DOHH2 (cell line): ENCODE data around the gene CDV3.

Experiments
- CTCF ChIP-seq: fragments of 200-600 bp; sonication (generic); IDR thresholded peaks from one replicate; pipeline ENCODE4 v1.5.1; 2014; ENCODE audit warnings: antibody characterized with exemption, mild to moderate bottlenecking, low read depth, low read length; ENCODE audit not compliant: poor library complexity, severe bottlenecking
- EZH2phosphoT487 ChIP-seq: fragments of 200-600 bp; sonication (generic); IDR thresholded peaks from 2 replicates; pipeline ENCODE4 v1.6.1; 2017; ENCODE audit warnings: borderline replicate concordance, mild to moderate bottlenecking, antibody characterized with exemption, low read length, moderate library complexity, mixed read lengths

DNA sequence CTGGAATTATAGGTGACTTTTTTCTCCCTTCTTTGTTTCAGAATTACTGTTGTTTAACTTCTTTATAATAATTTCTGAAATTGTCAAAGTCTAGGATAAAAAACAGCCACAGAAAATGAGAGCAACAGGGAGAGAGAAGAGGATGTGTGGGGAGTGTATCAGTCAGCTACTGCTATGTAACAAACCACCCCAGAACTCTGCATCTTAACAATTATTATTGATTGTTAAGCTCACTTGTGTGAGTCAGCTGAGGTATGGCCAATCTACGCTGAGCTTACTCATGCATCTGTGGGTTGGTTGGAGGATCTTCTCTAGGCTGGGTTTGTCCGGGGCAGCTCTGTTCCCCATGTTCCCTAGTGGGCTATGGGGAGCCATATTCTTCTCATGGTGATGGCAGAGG, 43.7 kb upstream of the CDV3 start:
- no peak for TF ChIP-seq CTCF
- no peak for TF ChIP-seq EZH2phosphoT487
